Stimulated activated CD8-positive, alpha-beta memory T cell treated with anti-CD3 and anti-CD28 coated beads, Interleukin-7, amount 100 ng/mL, for 24 hours (primary cell): ENCODE measurements around the gene IRS2.

Experiments used
- DNase-seq: peaks from one replicate; pipeline ENCODE4 v3.0.0-alpha.2; 2020; ENCODE audit warnings: low read depth

The IRS2 gene

DNA sequence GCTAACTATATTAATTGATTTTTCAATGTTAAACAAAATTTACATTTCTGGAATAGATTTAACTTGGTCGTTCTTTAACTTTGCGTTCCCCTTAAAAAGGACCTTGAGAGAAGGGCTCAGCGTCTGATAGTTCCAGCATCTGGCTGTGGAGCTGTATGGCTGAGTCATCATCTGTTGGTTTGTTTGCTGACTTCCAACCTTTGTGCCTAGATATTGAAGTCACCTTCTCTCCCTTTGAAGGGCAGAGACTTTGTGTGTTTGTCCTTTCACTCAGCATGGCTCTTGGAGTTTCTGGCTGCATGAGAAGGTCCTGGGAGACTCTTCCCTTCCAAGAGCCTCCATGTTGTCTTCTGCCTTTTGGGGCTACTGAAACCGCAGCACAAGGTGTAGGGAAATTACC is 16.6 kb upstream of the IRS2 start:
- no peak for DNase-seq

DNA sequence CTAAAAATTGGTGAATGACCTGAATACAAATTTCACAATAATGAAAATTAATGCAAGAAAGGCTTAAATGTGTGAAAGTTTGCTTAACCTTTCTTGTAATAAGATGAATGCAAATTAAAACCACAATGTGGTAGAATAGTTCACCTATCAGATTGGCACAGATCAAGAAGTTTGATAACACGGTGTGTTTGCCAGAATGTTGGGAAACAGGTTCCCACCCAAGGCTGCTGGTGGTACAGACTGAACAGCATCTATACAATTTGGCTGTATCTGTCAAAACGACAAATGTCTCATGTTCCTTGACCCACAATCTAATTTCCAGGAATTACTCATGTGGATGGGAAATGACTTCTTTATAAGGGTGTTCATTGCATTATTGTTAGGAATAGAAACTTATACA is 8.6 kb upstream of the IRS2 start:
- DNase-seq = no peak

DNA sequence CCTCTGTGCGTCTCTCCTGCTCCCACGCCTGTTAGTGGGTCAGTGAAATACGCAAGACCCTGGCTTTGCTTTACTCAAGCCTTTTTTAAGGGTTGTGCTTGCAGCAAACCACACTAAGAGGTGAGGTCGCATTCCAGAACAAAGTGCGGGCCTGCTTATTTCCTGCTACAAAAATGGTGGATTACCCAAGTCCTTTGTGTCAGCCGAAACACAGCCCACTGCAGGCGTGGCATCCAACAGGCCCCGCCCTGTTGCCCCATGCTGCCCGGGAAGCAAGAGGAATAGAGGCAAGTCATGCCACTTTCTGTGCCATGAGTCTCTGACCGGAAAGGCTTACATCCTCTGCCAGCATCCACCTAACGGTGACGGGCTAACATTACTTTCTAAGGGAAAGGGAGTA is 7.7 kb upstream of the IRS2 start:
- DNase-seq = no peak

DNA sequence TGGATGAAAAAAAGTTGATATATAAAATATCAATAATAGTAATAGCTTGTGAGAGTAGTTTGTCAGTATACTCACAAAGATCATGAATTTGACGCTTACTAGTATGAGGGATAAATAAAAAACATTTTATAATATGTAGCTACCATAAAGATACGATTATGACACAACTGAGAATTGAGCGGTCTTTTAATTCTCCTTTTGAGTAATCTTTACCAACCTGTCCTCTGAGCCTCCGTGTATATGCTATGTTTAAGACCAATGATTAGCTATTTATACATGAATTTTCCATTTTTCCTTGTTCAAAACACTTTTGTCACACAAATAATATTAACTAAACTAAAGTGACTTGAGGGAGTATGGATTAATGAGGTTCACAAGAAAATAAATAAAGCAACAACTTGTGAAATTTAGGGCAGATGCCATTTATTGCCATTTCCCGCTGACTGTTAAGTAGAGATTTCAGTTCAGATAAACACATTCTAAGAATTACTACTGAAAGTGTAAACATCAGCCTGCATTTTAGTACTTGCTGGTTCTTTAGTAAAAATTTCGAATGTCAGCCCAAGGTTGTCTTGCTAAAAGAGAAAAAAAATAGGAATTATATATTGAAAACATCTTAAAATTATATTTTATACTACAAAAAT is 6.2 kb upstream of the IRS2 start:
- DNase-seq = no peak

DNA sequence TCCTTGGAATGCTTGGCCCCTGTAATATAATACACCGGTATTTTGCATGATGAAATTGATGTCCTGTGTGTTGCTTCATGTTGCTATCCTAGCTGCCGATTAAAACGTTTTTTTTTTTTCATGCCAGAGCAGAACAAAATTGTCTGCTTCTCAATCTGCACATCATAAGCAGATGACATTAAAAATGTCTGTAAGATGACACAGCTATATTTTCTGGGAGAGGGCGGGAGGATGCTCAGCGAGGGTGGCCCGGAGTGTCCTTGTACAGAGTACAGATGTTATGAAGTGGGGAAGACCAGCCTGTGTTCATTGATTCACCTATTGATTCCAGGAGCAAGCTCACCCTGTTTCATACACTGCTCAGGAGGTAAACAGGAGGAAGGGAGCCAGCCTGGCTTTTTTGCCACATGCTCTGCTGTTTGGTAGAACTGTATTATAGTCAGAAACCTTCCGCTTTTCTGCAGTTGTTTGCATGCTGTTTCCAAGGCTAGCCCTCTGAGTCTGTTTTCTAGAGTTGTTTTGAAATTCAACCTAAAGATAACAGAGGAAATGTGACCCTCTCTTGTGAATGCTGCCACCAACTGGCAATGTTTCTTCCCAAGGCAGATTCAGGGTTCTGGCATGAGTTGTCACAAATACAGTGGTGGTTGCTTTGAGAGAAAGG is 4.7 kb upstream of the IRS2 start:
- DNase-seq = no peak

DNA sequence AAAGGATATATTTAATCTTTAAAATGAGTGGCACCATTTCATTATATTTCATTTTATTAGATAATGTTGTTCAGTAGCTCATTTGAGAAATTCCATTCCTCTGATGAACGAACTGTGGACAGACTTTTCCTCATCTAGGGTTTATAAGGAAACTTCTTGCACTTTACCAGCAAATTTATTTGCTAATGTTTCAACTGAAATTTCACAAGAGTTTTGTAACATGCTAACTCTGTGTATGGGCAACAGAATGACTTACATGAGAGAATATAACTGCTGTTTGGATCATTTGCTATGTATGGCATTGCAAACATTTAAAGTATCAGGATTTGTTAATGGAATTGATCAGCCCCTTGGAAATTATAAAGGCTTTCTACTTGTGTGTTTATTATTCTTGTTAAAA is 3.7 kb upstream of the IRS2 start:
- no peak for DNase-seq

DNA sequence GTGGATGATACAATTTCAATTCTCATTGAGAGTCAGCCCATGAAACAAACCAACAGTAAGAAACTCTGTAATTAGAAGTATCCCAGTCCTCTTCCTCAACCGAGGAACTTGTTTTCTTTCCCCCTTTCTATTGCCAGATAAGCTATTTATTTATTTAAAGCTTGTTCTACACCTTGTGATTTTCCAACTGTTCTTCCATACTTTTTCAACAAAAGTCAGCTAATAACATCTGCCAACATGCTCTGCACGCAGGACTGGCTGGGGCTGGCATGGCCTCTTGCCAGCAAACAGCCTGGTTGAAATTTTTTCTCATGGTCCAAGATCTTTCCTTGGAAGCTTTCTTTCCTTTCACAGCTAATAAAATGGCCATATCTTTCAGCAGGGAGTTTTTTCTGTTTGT is 2.9 kb upstream of the IRS2 start:
- no peak for DNase-seq

DNA sequence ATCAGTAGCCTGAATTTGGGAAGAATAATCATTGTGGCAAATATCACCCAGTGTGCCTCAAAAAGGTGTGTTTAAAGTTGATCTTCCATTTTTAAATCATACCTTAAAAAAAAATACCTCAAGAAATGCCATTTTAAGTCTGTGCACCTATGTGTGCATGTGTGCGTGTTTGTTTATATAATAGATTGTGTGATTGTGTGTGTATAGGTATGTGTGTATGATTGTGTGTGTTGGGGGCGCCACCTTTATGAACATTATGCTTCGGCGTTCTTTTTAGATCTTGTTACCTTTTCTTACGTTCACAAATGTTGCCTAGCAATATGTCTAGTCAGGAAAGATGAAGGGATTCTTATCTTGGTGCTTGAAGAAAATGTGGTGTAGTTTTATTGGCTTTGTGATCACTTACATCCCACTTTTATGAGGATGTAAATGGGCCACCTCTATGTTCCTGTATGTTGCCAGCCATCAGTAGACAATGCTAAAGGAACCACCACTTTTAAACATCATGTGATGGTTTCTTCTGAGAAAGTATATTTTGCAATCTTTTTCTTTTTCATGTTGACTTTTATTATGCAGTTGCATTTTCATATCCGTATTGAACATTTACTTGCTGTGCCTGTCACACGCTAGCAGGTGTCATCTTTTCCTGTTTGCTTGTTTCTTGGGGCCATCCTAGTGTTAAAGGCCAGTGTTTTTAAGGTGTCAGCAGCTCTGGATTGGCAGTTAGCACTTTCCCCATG is 2.2 kb upstream of the IRS2 start:
- no peak for DNase-seq

DNA sequence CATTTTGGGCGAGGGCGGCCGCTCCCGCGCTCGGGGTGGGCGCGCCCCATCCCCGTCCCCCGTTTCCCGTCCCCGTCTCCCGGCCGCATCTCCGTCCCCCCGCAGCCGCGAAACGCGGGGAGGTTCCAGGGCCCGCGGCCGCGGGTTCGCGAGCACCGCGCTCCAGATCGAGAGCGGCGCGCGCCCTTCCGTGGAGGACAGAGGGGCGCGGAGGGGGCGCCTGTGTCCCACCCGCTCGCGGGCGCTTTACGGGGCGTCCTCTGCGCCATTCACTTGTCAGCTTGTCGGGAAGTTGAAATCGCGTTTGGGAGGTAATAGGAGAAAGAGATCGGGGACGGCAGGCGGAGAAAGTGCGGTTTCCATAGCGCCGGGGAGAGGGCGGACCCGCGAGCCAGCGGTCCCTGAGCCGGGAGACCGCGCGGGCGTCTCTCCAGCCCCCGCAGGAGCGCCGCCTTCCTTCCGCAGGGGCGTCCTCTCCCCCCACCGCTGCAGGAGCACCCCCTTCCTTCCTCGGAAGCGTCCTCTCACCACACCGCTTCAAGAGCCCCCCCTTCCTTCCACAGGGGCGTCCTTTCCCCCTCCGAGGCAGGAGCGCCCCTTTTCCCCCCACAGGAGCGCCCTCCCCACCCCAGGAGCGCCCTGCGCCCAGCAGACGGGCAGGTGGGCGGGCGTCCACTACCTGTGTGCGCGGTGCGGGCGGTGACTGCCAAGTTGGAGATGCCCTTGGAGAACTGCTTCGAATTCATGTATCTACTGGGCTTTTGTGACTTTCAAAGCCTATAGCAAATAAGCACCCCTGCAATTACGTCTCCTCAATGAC is 962 bp upstream of the IRS2 start:
- no peak for DNase-seq

DNA sequence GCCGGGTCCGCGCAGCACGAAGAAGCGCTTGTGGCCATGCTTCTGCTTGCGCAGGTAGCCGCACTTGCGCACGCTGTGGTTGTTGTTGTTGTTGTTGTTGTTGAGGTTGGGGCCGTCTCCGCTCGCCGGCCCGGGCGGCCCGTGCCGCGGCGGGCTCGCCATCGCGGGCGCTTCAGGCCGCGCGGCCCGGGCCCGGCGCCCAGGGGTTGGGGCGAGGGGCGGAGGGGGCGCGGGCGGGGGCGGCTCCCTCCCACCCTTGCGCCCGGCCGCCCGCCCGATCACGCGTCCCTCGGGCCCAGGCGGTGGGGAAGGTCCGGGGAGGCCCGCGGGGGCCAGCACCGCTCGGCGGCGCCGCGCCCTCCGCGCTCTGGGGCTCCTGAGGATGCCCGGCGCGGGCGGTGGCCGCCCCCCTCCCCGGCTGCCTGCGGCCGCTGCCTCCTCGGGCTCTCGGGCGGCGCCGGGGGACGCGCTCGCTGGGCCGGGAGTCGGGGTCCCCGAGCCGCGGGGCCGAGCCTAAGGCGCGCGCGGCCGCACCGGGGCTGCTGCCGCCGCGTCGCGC is 412 bp downstream of the IRS2 start:
- no peak for DNase-seq

DNA sequence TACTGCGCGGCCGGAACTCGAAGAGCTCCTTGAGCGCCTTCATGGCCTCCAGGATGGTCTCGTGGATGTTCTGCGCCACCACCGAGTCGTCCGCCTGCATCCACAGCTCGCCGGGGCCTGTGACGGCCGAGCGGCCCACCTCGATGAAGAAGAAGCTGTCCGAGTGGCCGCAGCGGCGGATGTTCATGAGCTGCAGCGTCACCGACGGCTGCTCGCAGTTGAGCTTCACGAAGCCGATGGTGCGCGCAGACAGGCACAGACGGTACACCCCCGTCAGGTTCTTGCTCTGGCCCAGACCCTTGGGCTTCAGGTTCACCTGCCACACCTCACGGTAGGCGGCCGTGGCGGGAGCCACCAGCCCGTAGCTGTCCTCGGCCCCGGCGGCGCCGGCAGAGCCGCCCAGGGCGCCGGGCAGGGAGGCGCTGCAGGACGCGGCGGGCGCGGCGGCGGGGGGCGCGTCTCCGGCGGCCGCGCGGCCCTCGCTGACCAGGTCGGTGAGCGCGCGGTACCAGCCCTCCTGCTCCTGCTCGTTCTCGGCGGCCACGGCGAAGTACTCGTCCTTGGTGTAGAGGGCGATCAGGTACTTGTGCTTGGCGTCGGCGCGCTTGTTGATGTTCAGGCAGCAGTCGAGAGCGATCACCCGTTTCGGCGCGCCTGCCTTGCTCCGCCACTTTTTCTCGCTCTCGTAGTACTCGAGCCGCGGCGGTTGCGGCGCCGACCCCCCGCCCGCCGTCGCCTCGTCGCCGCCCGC is 1.1 kb downstream of the IRS2 start:
- no peak for DNase-seq

DNA sequence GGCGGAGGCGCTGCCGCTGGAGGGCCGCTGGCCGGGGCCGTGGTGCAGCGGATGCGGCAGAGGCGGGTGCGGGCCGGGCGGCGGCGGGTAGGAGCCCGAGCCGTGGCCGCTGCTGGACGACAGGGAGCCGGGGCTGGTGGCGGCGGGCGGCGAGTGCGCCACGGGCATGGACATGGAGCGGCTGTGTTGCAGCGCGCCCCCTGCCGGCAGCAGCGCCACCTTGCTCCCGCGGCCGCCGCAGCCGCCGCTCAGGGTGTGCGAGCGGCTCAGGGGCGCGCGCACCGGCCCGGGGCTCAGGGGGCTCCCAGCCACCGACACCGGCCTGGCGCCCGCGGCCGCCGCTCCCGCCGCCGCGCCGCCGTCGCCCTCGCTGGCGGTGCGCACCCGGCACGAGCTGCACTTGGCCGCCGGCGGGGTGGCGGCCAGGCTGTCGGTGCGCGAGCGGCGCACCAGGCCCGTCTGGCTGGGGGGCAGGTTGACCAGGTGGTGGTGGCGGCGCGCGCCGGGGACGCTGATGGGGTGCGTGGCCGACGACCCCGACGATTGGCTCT is 1.7 kb downstream of the IRS2 start:
- no peak for DNase-seq

DNA sequence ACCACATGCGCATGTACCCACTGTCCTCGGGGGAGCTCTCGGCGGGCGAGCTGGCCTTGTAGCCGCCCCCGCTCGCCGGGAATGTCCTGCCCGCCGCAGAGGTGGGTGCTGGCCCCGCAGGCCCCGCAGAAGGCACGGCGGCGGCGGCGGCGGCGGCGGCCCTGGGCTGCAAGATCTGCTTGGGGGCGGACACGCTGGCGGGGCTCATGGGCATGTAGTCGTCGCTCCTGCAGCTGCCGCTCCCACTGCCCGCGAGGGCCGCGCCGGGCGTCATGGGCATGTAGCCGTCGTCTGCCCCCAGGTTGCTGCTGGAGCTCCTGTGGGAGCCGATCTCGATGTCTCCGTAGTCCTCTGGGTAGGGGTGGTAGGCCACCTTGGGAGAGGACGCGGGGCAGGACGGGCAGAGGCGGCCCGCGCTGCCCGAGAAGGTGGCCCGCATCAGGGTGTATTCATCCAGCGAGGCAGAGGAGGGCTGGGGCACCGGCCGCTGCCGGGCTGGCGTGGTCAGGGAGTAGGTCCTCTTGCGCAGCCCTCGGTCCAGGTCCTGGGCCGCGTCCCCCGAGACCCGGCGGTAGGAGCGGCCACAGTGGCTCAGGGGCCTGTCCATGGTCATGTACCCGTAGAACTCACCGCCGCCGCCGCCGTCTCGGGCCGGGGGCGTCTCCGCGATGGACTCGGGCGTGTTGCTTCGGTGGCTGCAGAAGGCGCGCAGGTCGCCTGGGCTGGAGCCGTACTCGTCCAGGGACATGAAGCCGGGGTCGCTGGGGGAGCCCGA is 2.4 kb downstream of the IRS2 start:
- no peak for DNase-seq

DNA sequence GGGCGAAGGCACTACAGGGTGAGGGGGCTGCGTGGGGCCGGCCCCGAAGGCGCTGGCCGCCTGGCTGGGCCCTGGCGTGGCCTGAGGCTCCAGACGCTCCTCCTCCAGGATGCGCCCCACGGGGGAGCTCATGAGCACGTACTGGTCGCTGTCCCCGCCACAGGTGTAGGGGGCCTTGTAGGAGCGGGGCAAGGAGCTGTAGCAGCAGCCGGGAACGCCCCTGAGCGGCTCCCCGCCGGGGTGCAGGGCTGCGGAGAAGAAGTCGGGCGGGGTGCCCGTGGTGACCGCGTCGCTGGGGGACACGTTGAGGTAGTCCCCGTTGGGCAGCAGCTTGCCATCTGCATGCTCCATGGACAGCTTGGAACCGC is 3.0 kb downstream of the IRS2 start:
- no peak for DNase-seq

DNA sequence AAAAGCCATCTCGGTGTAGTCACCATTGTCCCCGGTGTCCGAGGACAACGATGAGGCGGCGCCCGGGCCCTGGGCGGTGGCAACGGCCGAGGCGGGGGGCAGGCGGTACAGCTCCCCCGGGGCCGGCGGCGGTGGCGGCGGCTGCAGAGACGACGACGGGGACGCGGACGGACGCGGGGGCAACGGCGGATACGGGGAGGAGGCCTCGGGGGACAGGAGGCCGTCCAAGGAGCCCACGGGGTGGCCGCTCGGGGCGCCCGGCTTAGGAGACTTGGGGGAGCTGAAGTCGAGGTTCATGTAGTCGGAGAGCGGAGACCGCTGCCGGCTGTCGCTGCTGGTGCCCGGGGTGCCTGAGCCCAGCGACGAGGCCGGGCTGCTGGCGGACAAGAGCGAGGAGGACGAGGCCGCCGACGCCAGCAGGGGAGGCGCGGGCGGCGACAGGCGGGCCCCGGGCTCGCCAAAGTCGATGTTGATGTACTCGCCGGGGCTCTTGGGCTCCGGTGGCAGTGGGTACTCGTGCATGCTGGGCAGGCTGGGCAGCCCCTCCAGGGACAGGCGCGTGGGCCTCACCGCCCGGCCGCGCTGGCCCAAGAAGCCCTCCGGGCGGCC is 3.5 kb downstream of the IRS2 start:
- no peak for DNase-seq

DNA sequence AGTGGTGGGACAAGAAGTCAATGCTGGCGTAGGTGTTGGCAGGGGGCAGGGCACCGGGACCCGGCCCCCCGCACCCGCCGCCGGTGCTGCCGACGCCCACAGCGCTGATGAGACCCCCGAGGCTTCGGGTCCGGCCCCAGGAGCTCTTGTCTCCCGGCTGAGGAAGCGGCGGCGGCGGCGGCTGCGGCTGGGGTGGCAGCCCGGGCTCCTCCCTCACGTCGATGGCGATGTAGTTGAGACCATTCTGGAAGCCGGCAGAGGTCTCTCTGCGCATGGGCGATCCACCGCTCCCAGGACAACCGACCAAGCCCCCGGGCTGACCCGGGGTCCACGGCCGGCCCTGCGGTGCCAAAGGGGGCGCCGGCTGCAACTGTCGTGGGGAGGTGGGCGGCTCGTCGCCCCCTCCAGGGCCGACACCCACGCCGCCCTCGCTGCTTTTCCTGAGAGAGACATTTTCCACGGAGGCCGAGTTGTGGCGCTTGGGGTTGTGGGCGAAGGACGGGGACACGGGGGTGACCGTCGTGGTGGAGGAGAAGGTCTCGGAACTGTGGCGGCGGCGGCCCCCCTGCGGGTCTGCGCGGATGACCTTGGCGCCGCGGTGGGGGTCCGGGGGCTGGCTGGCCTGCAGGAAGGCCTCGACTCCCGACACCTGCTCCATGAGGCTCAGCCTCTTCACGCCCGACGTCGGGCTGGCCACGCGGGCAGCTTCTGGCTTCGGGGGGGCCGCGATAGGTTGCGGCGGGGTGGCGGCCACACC is 4.1 kb downstream of the IRS2 start:
- DNase-seq = no peak

DNA sequence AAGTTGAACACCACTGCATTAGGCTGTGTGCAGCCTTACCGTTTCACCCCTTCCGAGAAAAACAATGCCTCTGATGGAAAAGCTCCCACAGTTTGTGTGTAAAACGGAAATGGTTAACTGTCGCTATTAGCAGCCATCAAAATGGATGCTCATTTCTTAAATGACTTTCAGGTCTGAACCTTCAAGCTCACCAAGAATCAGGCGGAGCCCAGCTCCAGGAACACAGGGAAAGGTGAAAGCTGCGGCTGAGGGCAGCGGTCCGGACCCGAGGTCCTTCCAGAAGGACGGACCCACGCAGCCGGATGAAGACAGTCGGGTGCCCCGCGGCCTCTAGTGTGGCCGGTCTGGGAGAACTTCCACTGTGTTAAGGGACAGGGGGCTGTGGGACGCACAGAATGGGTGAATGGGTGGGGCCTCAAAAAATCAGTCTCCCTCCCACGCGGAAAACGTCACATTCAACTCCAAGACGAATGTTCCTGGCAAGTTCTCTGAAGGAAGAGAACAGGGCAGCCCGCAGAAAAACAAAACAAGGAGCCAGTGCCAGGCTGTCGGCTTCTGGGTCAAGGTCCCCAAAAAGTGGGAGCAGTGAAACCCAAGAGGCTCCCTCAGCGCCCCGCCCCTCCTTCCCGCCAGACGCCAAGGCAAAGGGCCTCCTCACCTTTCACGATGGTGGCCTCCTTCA is 4.9 kb downstream of the IRS2 start:
- DNase-seq = no peak

DNA sequence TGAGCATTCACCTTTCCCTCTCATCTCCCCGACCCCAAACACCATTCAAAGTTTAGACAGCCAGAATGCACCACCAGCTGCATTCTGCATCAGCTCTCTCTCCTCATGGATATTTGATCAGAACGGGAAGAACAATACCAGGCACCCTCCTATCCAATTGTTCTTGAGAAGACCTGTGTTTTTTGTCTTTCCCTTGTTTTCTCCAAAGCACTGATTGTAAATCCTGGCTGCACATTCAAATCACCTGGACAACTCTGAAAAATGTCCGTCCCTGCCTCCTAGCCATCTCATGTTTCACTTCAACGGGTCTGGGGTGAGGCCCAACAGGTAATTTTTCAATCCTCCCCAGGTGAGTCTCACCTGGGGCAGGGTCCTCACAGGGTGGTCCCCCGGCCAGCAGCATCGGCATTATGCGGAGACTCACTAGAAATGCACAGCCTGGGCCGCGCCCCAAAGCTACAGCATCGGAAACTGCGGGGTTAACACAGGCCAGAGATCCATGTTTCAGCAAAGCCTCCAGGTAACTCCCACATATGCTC is 5.5 kb downstream of the IRS2 start:
- no peak for DNase-seq
